HG02571 (cell line): ENCODE data around the gene GYG2.
"Not testable (repeated sequence)": the region's sequence is repeated elsewhere in the genome, so short reads cannot be mapped to it uniquely, and the experiment has no call there.

ENCODE experiments used
- ATAC-seq: cut with Tn5 transposase; IDR thresholded peaks from one replicate; pipeline ENCODE4 v1.9.1; 2021; ENCODE audit warnings: mild to moderate bottlenecking, moderate library complexity; ENCODE audit not compliant: unreplicated experiment

The GYG2 gene

GRCh38 chrX:2898846-2899512, 70.2 kb downstream of the GYG2 start:
- no peak for ATAC-seq

GRCh38 chrX:2901367-2902036, 72.8 kb downstream of the GYG2 start:
- no peak for ATAC-seq

GRCh38 chrX:2902841-2903240, 74.1 kb downstream of the GYG2 start:
- no peak for ATAC-seq

- ATAC-seq, result no peak
Observed at GRCh38 chrX:2903366-2903765, 74.6 kb downstream of the GYG2 start.

- no peak for ATAC-seq
Observed at GRCh38 chrX:2907295-2907694, 78.6 kb downstream of the GYG2 start.

- ATAC-seq, result no peak
Observed at GRCh38 chrX:2908125-2908685, 79.5 kb downstream of the GYG2 start.

GRCh38 chrX:2910109-2910508, 81.4 kb downstream of the GYG2 start:
- ATAC-seq, result no peak

GRCh38 chrX:2913118-2913517, 84.4 kb downstream of the GYG2 start:
- no peak for ATAC-seq

GRCh38 chrX:2917767-2918166, 89.0 kb downstream of the GYG2 start:
- ATAC-seq, result no peak

GRCh38 chrX:2921193-2921592, 92.5 kb downstream of the GYG2 start:
- ATAC-seq, result no peak

- ATAC-seq, result no peak
Observed at GRCh38 chrX:2921750-2922149, 93.0 kb downstream of the GYG2 start.

- no peak for ATAC-seq
Observed at GRCh38 chrX:2924151-2924550, 95.4 kb downstream of the GYG2 start.

- not testable (repeated sequence) for ATAC-seq
Observed at GRCh38 chrX:2926255-2926654, 97.5 kb downstream of the GYG2 start.

GRCh38 chrX:2926664-2927275, 98.0 kb downstream of the GYG2 start:
- ATAC-seq, result no peak

- no peak for ATAC-seq
Observed at GRCh38 chrX:2928191-2928582, 99.5 kb downstream of the GYG2 start.

GRCh38 chrX:2928583-2929434, 100.1 kb downstream of the GYG2 start, which contains the start of gene ARSD:
TSS of gene ARSD (minus strand) at chrX:2929339. CDS start at chrX:2929275, 64 bp downstream.
- peak; percentile 82 for ATAC-seq

GRCh38 chrX:2931155-2931554, 102.4 kb downstream of the GYG2 start:
- ATAC-seq, result no peak

- no peak for ATAC-seq
Observed at GRCh38 chrX:2931612-2932011, 102.9 kb downstream of the GYG2 start.
